ENCODE measurements around the gene TPD52L1. TPM values are rescaled to one million over a fixed set of nuclear protein-coding genes. Genes with fewer than 3 reads are reported as not detected.

Gene TPD52L1
- total and polyA plus RNA-seq, 10 donors, result 0.80 to 9.1 (median 3.9) TPM

- no peaks in the 10 kb centered on the region for H3K36me3 ChIP-seq
- H3K9me3 ChIP-seq, result peaks cover 0 to 10% (median 0%) of the 10 kb centered on the region in 8 donors
- H3K4me3 ChIP-seq, result no peak overlapping the region
- no peak for TF ChIP-seq CTCF (IDR thresholded peaks at IDR 0.05 in 8 of 11, conservative IDR thresholded peaks at IDR 0.05 in 3 of 11)
- TF ChIP-seq POLR2A (IDR thresholded peaks at IDR 0.05), result no peak
- TF ChIP-seq POLR2AphosphoS5 (IDR thresholded peaks at IDR 0.05), result no peak
- H3K4me1 ChIP-seq, result no peaks in the 10 kb centered on the region
- intact Hi-C loops (cut with DNase I; ENCODE audit: low total_unique reads), result no loop called here
- DNase-seq, result no peak
- H3K27ac ChIP-seq, result no peak overlapping the region
- H3K27me3 ChIP-seq (replicated peaks in 1 of 7), result no peaks in the 10 kb centered on the region
Observed at GRCh38 chr6:125140808-125141207, 12.8 kb upstream of the TPD52L1 start.

GRCh38 chr6:125142618-125143017, 11.0 kb upstream of the TPD52L1 start:
- Histone ChIP-seq H3K4me3 (no peak overlapping the region), H3K4me1 (no peaks in the 10 kb centered on the region), H3K36me3 (no peaks in the 10 kb centered on the region), H3K27me3 (replicated peaks in 1 of 7) (peaks cover 0 to 5% (median 0%) of the 10 kb centered on the region in 7 donors), H3K9me3 (peaks cover 0 to 10% (median 0%) of the 10 kb centered on the region in 8 donors), H3K27ac (no peak overlapping the region)
- no peak for TF ChIP-seq CTCF (IDR thresholded peaks at IDR 0.05 in 8 of 11, conservative IDR thresholded peaks at IDR 0.05 in 3 of 11)
- TF ChIP-seq POLR2A (IDR thresholded peaks at IDR 0.05), result no peak
- no peak for TF ChIP-seq POLR2AphosphoS5 (IDR thresholded peaks at IDR 0.05)
- intact Hi-C loops (cut with DNase I; ENCODE audit: low total_unique reads), result no loop called here
- no peak for DNase-seq
- 88 to 94% (median 92%) methylated on average over 2 of the region's 2 CpGs for WGBS, 5 donors

- DNase-seq, result no peak
- Histone ChIP-seq H3K9me3 (peaks cover 0 to 10% (median 0%) of the 10 kb centered on the region in 8 donors), H3K27ac (no peak overlapping the region), H3K36me3 (no peaks in the 10 kb centered on the region), H3K27me3 (replicated peaks in 1 of 7) (peaks cover 0 to 20% (median 0%) of the 10 kb centered on the region in 7 donors), H3K4me1 (no peaks in the 10 kb centered on the region), H3K4me3 (no peak overlapping the region)
- intact Hi-C loops (cut with DNase I; ENCODE audit: low total_unique reads), result no loop called here
- 68 to 94% (median 71%) methylated on average over 1 of the region's 1 CpG for WGBS, 5 donors
- TF ChIP-seq CTCF (IDR thresholded peaks at IDR 0.05 in 8 of 11, conservative IDR thresholded peaks at IDR 0.05 in 3 of 11) (no peak), POLR2AphosphoS5 (IDR thresholded peaks at IDR 0.05) (no peak), POLR2A (IDR thresholded peaks at IDR 0.05) (no peak)
Observed at GRCh38 chr6:125144822-125145221, 8.8 kb upstream of the TPD52L1 start.

- H3K4me1 ChIP-seq, result peaks cover 0 to 17% (median 14%) of the 10 kb centered on the region in 6 donors
- no peaks in the 10 kb centered on the region for H3K36me3 ChIP-seq
- no peaks in the 10 kb centered on the region for H3K9me3 ChIP-seq
- H3K4me3 ChIP-seq, result no peak overlapping the region
- no peak overlapping the region for H3K27ac ChIP-seq
- peaks cover 0 to 55% (median 12%) of the 10 kb centered on the region in 7 donors for H3K27me3 ChIP-seq (replicated peaks in 1 of 7)
- no peak for DNase-seq
- no peak for TF ChIP-seq POLR2AphosphoS5 (IDR thresholded peaks at IDR 0.05)
- no peak for TF ChIP-seq CTCF (IDR thresholded peaks at IDR 0.05 in 8 of 11, conservative IDR thresholded peaks at IDR 0.05 in 3 of 11)
- no peak for TF ChIP-seq POLR2A (IDR thresholded peaks at IDR 0.05)
- intact Hi-C loops (cut with DNase I; ENCODE audit: low total_unique reads), result loop anchor here (10.0 kb wide), 1 partner anchor 615 kb away; no protein-coding TSS in a partner anchor
- WGBS, 5 donors, result 65 to 71% (median 67%) methylated on average over 7 of the region's 7 CpGs
Observed at GRCh38 chr6:125149256-125150144, 4.1 kb upstream of the TPD52L1 start.
